Panc1 (cell line): ENCODE measurements around the gene SLC51B. TPM values are rescaled to one million over a fixed set of nuclear protein-coding genes. Genes with fewer than 3 reads are reported as not detected.

ENCODE experiments used
- ATAC-seq: fragments of 200-7000 bp; cut with Tn5 transposase; 2 replicates; pipeline ENCODE4 v1.9.1; 2020; ENCODE audit warnings: mild to moderate bottlenecking, moderate library complexity
- BruUV-seq: library from RNA; stranded (reverse); fragments of 400-500 nt; replicated peaks from 2 replicates; lab custom pipeline; 2021; lab: Mats Ljungman, UMichigan
- CTCF ChIA-PET: fragments of 300-600 bp; sonication (Branson Sonifier 250); formaldehyde crosslinking; loops from one replicate; lab custom pipeline; 2022; ENCODE audit warnings: antibody characterized with exemption; lab: Charles Lee
- POLR2A ChIA-PET: fragments of 300-600 bp; sonication (Branson Sonifier 250); formaldehyde crosslinking; loops from one replicate; lab custom pipeline; 2022; ENCODE audit warnings: antibody characterized with exemption; lab: Charles Lee
- DNase-seq: peaks from one replicate; pipeline ENCODE4 v3.0.0-alpha.2; 2010; ENCODE audit warnings: low read depth, low spot score
- H3K27ac ChIP-seq: 2 replicates; pipeline ENCODE4 v1.5.1; 2011; ENCODE audit warnings: mild to moderate bottlenecking, low read length, inconsistent platforms
- H3K27me3 ChIP-seq: fragments of 200-500 bp; sonication (Bioruptor generic); 2 replicates; pipeline ENCODE4 v1.6.0; 2014; ENCODE audit warnings: low read length, inconsistent platforms; ENCODE audit not compliant: control insufficient read depth, insufficient read depth
- H3K36me3 ChIP-seq: fragments of 200-500 bp; sonication (Bioruptor generic); 2 replicates; pipeline ENCODE4 v1.5.1; 2014; ENCODE audit warnings: inconsistent platforms, mild to moderate bottlenecking, low read length, moderate library complexity; ENCODE audit not compliant: control insufficient read depth, insufficient read depth
- H3K4me1 ChIP-seq: 2 replicates; pipeline ENCODE4 v1.5.1; 2011; ENCODE audit warnings: inconsistent platforms, mild to moderate bottlenecking, low read length, moderate library complexity; ENCODE audit not compliant: control insufficient read depth, insufficient read depth
- H3K4me3 ChIP-seq, 2 experiments: 2 replicates each; pipeline ENCODE4 v1.5.1; 2011 to 2012; ENCODE audit warnings: low read depth in 2 of 2, low read length in 2 of 2, mild to moderate bottlenecking in 2 of 2, inconsistent platforms in 1 of 2, moderate library complexity in 1 of 2
- H3K9me3 ChIP-seq: fragments of 200-500 bp; sonication (Bioruptor generic); 2 replicates; pipeline ENCODE4 v1.5.1; 2014; ENCODE audit warnings: low read depth, mild to moderate bottlenecking, inconsistent platforms, low read length, moderate library complexity; ENCODE audit not compliant: control insufficient read depth, insufficient read depth
- CTCF ChIP-seq: fragments of 450-650 bp; IDR thresholded peaks from 2 replicates; pipeline ENCODE4 v1.5.1; 2017; ENCODE audit warnings: mild to moderate bottlenecking
- POLR2AphosphoS5 ChIP-seq: IDR thresholded peaks from 2 replicates; pipeline ENCODE4 v1.6.1; 2012; ENCODE audit warnings: mild to moderate bottlenecking, low read depth, low read length, moderate library complexity
- SIN3A ChIP-seq: IDR thresholded peaks from 2 replicates; pipeline ENCODE4 v1.6.1; 2012; ENCODE audit warnings: low read depth, mild to moderate bottlenecking, low read length, moderate library complexity, borderline replicate concordance; ENCODE audit not compliant: insufficient read depth
- TCF7L2 ChIP-seq: IDR thresholded peaks from 2 replicates; pipeline ENCODE4 v1.6.1; 2011; ENCODE audit warnings: mild to moderate bottlenecking, low read depth, low read length, inconsistent platforms
- in situ Hi-C: cut with HindIII; loops from 2 replicates; pipeline ENCODE4 v1.10.0; 2016; ENCODE audit warnings: low sequenced_read_pairs, low pct_unique_long_range_greater_than_20kb
- intact Hi-C: fragments of 100-400 bp; cut with micrococcal nuclease; formaldehyde crosslinking; loops from one replicate; pipeline ENCODE4 v1.10.0; 2022; ENCODE audit not compliant: unreplicated experiment
- total RNA-seq: library from RNA; stranded (reverse); gene quantifications from one replicate; pipeline ENCODE4 v1.2.1, GENCODE V29; 2021; ENCODE audit not compliant: unreplicated experiment
- TF ChIP-seq, protein P1 (sequence below), 2 experiments: IDR thresholded peaks; 2 replicates each; pipeline ENCODE4 v1.6.1; 2011 to 2012; ENCODE audit warnings: low read depth in 2 of 2, control low read depth in 1 of 2, low read length in 1 of 2, mild to moderate bottlenecking in 1 of 2, moderate library complexity in 1 of 2; ENCODE audit not compliant: insufficient read depth in 1 of 2

The SLC51B gene
- total RNA-seq, 1 experiment from 2014 or later = 0.51 TPM

- Histone ChIP-seq H3K4me1 (no peaks in the 10 kb centered on the region; the same call in 1 of the 2 replicates), H3K36me3 (no peaks in the 10 kb centered on the region), H3K27me3 (no peaks in the 10 kb centered on the region; the same call in 1 of the 2 replicates), H3K9me3 (no peaks in the 10 kb centered on the region), H3K4me3 (no peak overlapping the region), H3K27ac (no peak overlapping the region)
- ChIA-PET POLR2A (no interaction called here), CTCF (interaction anchor here (0.5 kb wide), 1 partner anchor 47 kb away, joined by 4 read pairs; no protein-coding TSS in a partner anchor)
- intact Hi-C loops = no loop called here
- BruUV-seq = no TSS peak
- in situ Hi-C loops = no loop called here
- ATAC-seq (no peak), DNase-seq (no peak)
- TF ChIP-seq SIN3A (no peak), POLR2AphosphoS5 (no peak), CTCF (no peak), TCF7L2 (no peak)
- TF ChIP-seq, protein P1, sequence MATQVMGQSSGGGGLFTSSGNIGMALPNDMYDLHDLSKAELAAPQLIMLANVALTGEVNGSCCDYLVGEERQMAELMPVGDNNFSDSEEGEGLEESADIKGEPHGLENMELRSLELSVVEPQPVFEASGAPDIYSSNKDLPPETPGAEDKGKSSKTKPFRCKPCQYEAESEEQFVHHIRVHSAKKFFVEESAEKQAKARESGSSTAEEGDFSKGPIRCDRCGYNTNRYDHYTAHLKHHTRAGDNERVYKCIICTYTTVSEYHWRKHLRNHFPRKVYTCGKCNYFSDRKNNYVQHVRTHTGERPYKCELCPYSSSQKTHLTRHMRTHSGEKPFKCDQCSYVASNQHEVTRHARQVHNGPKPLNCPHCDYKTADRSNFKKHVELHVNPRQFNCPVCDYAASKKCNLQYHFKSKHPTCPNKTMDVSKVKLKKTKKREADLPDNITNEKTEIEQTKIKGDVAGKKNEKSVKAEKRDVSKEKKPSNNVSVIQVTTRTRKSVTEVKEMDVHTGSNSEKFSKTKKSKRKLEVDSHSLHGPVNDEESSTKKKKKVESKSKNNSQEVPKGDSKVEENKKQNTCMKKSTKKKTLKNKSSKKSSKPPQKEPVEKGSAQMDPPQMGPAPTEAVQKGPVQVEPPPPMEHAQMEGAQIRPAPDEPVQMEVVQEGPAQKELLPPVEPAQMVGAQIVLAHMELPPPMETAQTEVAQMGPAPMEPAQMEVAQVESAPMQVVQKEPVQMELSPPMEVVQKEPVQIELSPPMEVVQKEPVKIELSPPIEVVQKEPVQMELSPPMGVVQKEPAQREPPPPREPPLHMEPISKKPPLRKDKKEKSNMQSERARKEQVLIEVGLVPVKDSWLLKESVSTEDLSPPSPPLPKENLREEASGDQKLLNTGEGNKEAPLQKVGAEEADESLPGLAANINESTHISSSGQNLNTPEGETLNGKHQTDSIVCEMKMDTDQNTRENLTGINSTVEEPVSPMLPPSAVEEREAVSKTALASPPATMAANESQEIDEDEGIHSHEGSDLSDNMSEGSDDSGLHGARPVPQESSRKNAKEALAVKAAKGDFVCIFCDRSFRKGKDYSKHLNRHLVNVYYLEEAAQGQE (IDR thresholded peaks at IDR 0.05; ENCODE audit: insufficient read depth in 1 of 2, low read depth in 2 of 2, low read length in 1 of 2) = no peak
These were observed 36.1 kb downstream of the SLC51B start for GRCh38 chr15:65081270-65081669.

- ATAC-seq (no peak), DNase-seq (no peak)
- Histone ChIP-seq H3K27me3 (no peaks in the 10 kb centered on the region; the same call in 1 of the 2 replicates), H3K4me3 (no peak overlapping the region), H3K4me1 (no peaks in the 10 kb centered on the region; the same call in 1 of the 2 replicates), H3K9me3 (no peaks in the 10 kb centered on the region), H3K27ac (no peak overlapping the region), H3K36me3 (no peaks in the 10 kb centered on the region)
- in situ Hi-C loops (no loop called here), intact Hi-C loops (no loop called here)
- no peak for TF ChIP-seq SIN3A
- CTCF ChIA-PET = interaction anchor here (0.5 to 0.6 kb wide), 2 partner anchors 31 to 47 kb away, joined by 4 read pairs; no protein-coding TSS in a partner anchor
- no TSS peak for BruUV-seq
- POLR2A ChIA-PET = interaction anchor here (0.6 kb wide), 1 partner anchor 27 kb away, joined by 3 read pairs; no protein-coding TSS in a partner anchor
These were observed 36.6 kb downstream of the SLC51B start for GRCh38 chr15:65081758-65082157.

DNA sequence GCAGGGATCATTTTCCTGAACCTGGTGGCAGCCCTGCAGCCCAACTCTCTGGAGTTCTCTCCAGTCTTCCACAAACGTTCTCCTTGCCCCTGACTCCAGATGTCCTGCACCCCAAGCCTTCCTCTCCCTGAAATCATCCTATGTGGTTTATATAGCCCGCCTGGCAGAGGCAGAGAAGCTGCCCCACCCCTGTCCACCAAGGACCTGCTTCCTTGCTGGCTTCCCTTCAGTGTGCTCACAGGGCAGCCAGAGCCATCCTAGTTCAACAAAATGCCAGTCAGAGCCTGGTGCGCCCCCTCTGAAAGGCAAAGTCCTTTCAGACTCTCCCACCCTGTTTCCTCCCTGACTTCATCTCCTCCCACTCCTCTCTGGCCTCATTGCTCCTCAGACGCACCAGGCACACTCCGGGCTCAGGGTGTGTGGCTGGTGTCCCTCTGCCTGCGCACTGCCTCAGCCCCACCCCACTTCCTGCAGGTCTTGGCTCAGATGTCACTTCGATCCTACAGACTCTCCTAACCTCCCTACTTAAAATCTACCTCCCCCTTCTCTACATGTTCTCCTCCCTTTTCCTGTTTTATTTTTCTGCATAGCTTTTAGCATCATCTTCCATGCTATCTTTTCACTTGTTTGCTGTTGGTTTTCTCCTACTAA lies 37.2 kb downstream of the SLC51B start:
- BruUV-seq = no TSS peak
- Histone ChIP-seq H3K9me3 (no peaks in the 10 kb centered on the region), H3K27me3 (no peaks in the 10 kb centered on the region; the same call in 1 of the 2 replicates), H3K4me3 (no peak overlapping the region), H3K4me1 (peaks cover 5% of the 10 kb centered on the region; the same call in 1 of the 2 replicates), H3K36me3 (no peaks in the 10 kb centered on the region), H3K27ac (no peak overlapping the region)
- in situ Hi-C loops (no loop called here), intact Hi-C loops (no loop called here)
- ChIA-PET CTCF (interaction anchor here (0.6 to 0.9 kb wide), 2 partner anchors 32 to 48 kb away, joined by 4 to 5 read pairs; no protein-coding TSS in a partner anchor), POLR2A (interaction anchor here (0.6 kb wide), 1 partner anchor 71 kb away, joined by 7 read pairs; no protein-coding TSS in a partner anchor)
- no peak for TF ChIP-seq CTCF
- TF ChIP-seq, protein P1 (IDR thresholded peaks at IDR 0.05; ENCODE audit: insufficient read depth in 1 of 2, low read depth in 2 of 2, low read length in 1 of 2) = no peak
- TF ChIP-seq SIN3A = no peak
- TF ChIP-seq TCF7L2 = no peak
- no peak for TF ChIP-seq POLR2AphosphoS5
- no peak for DNase-seq
- ATAC-seq = no peak
